OCI-LY1 (cell line): ENCODE measurements around the gene MIP.

Experiments
- EZH2 ChIP-seq: fragments of 200-600 bp; sonication (generic), shearing (Covaris generic); IDR thresholded peaks from 2 replicates; pipeline ENCODE4 v1.8.0; 2017; ENCODE audit warnings: borderline replicate concordance, mixed run types, mild to moderate bottlenecking, antibody characterized with exemption, low read length, moderate library complexity, mixed read lengths
- TF ChIP-seq, protein P1 (sequence below): fragments of 200-600 bp; sonication (generic), shearing (Covaris generic); IDR thresholded peaks from 2 replicates; pipeline ENCODE4 v1.5.1; 2017; ENCODE audit warnings: mild to moderate bottlenecking, antibody characterized with exemption, low read length, moderate library complexity, mixed read lengths

DNA sequence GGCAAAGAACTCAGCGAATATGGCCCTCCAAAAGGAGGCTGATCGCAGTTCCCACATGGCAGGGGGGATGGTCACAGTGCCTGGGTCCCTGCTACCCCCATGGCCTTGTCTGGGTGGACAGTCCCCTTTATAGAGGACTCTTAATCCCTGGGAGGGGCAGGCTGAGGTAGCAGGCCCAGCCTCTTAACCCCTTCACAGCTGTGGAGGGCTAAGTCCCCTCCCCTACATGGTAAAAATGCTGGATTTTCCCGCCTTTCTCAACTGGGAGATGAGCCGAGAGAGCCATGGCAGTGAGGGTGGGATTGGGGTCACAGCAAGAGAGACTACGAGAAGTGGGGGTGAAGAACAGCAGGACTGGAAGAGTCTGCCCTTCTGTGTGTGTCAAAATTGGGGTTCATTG, at the start of gene MIP:
- TF ChIP-seq, protein P1, sequence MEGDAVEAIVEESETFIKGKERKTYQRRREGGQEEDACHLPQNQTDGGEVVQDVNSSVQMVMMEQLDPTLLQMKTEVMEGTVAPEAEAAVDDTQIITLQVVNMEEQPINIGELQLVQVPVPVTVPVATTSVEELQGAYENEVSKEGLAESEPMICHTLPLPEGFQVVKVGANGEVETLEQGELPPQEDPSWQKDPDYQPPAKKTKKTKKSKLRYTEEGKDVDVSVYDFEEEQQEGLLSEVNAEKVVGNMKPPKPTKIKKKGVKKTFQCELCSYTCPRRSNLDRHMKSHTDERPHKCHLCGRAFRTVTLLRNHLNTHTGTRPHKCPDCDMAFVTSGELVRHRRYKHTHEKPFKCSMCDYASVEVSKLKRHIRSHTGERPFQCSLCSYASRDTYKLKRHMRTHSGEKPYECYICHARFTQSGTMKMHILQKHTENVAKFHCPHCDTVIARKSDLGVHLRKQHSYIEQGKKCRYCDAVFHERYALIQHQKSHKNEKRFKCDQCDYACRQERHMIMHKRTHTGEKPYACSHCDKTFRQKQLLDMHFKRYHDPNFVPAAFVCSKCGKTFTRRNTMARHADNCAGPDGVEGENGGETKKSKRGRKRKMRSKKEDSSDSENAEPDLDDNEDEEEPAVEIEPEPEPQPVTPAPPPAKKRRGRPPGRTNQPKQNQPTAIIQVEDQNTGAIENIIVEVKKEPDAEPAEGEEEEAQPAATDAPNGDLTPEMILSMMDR, result no peak
- TF ChIP-seq EZH2, result no peak
